ENCODE measurements around the gene EID2B. TPM values are rescaled to one million over a fixed set of nuclear protein-coding genes. Genes with fewer than 3 reads are reported as not detected.
A peak's percentile ranks its signal among the peaks of the same experiment; 100 is the strongest.

Gene EID2B
- total RNA-seq, 1 experiment from 2014 or later: 3.5 TPM

- no peak overlapping the region for H3K4me2 ChIP-seq (ENCODE audit: low read length)
- peaks cover 11% of the 10 kb centered on the region for H3K4me1 ChIP-seq (ENCODE audit: insufficient read depth, low read length)
- H3K9me3 ChIP-seq (ENCODE audit: low read length): no peaks in the 10 kb centered on the region
- no peaks in the 10 kb centered on the region for H3F3A ChIP-seq (ENCODE audit: low read length, unreplicated experiment)
- H3K9me2 ChIP-seq (replicated peaks; ENCODE audit: low read length): no peaks in the 10 kb centered on the region
- H3K36me3 ChIP-seq (ENCODE audit: low read depth, low read length): no peaks in the 10 kb centered on the region
- ChIA-PET CTCF (interaction anchor here (0.7 kb wide), 1 partner anchor 85 kb away, joined by 3 read pairs; no protein-coding TSS in a partner anchor), POLR2A (ENCODE audit: unreplicated experiment) (interaction anchor here (0.6 kb wide), 1 partner anchor 30 kb away, joined by 3 read pairs; no protein-coding TSS in a partner anchor)
- ATAC-seq: no peak
- peaks cover 25% of the 10 kb centered on the region for H3K79me2 ChIP-seq (ENCODE audit: low read length)
- intact Hi-C loops (cut with micrococcal nuclease): loop anchor here (5.0 to 10.0 kb wide), 2 partner anchors 36 to 59 kb away; partner anchors contain the start of gene DLL3
- H3K4me3 ChIP-seq (ENCODE audit: low read length): no peak overlapping the region
- no peak for DNase-seq
- no peak overlapping the region for H3K27ac ChIP-seq (ENCODE audit: low read length)
- no peaks in the 10 kb centered on the region for H3K27me3 ChIP-seq (ENCODE audit: low read length)
- no peak overlapping the region for H3K9ac ChIP-seq (ENCODE audit: low read length)
- H4K20me1 ChIP-seq (ENCODE audit: low read length): no peaks in the 10 kb centered on the region
- no peak for TF ChIP-seq EZH2phosphoT487 (IDR thresholded peaks at IDR 0.05; ENCODE audit: borderline replicate concordance, low read length)
- no peak for TF ChIP-seq CTCF (conservative IDR thresholded peaks at IDR 0.05; ENCODE audit: low read depth, low read length)
- no peak for TF ChIP-seq EZH2 (IDR thresholded peaks at IDR 0.05; ENCODE audit: low read length, unreplicated experiment)
- H2AFZ ChIP-seq (ENCODE audit: low read length): no peak overlapping the region
- no TSS peak for BruUV-seq (replicated peaks)
Measured at GRCh38 chr19:39533791-39534190, 1.1 kb upstream of the EID2B start.

GRCh38 chr19:39533003-39533512 lies 406 bp upstream of the EID2B start:
- H3K9me3 ChIP-seq (ENCODE audit: low read length): no peaks in the 10 kb centered on the region
- no peaks in the 10 kb centered on the region for H4K20me1 ChIP-seq (ENCODE audit: low read length)
- intact Hi-C loops (cut with micrococcal nuclease): loop anchor here (5.0 to 10.0 kb wide), 2 partner anchors 36 to 58 kb away; partner anchors contain the start of gene DLL3
- no peak for ATAC-seq
- H3K79me2 ChIP-seq (ENCODE audit: low read length): peaks cover 17% of the 10 kb centered on the region
- no peaks in the 10 kb centered on the region for H3K27me3 ChIP-seq (ENCODE audit: low read length)
- no TSS peak for BruUV-seq (replicated peaks)
- no peak overlapping the region for H3K27ac ChIP-seq (ENCODE audit: low read length)
- H3K4me1 ChIP-seq (ENCODE audit: insufficient read depth, low read length): peaks cover 5% of the 10 kb centered on the region
- no peaks in the 10 kb centered on the region for H3F3A ChIP-seq (ENCODE audit: low read length, unreplicated experiment)
- H3K4me2 ChIP-seq (ENCODE audit: low read length): peak overlapping the region; percentile 42; the same call in 1 of the 2 replicates
- 0 out of 2 replicates have a peak overlapping the region, but pooled peaks have one; percentile 37 for H2AFZ ChIP-seq (ENCODE audit: low read length)
- POLR2A ChIA-PET (ENCODE audit: unreplicated experiment): interaction anchor here (0.6 kb wide), 1 partner anchor 97 kb away, joined by 5 read pairs; the partner anchor contains the start of gene RPS16
- no peak for DNase-seq
- TF ChIP-seq EZH2phosphoT487 (IDR thresholded peaks at IDR 0.05; ENCODE audit: borderline replicate concordance, low read length): no peak
- no peak for TF ChIP-seq EZH2 (IDR thresholded peaks at IDR 0.05; ENCODE audit: low read length, unreplicated experiment)
- TF ChIP-seq CTCF (conservative IDR thresholded peaks at IDR 0.05; ENCODE audit: low read depth, low read length): no peak
- no peaks in the 10 kb centered on the region for H3K9me2 ChIP-seq (replicated peaks; ENCODE audit: low read length)
- no peak overlapping the region for H3K9ac ChIP-seq (ENCODE audit: low read length)
- no peak overlapping the region; the same call in 1 of the 2 replicates for H3K4me3 ChIP-seq (ENCODE audit: low read length)
- CTCF ChIA-PET: interaction anchor here (0.6 to 1.4 kb wide), 2 partner anchors 35 to 92 kb away, joined by 3 to 7 read pairs; no protein-coding TSS in a partner anchor
- no peaks in the 10 kb centered on the region for H3K36me3 ChIP-seq (ENCODE audit: low read depth, low read length)

- peak overlapping the region; percentile 89 for H3K4me3 ChIP-seq (ENCODE audit: low read length)
- POLR2A ChIA-PET (ENCODE audit: unreplicated experiment): interaction anchor here (0.7 kb wide), 1 partner anchor 261 kb away, joined by 7 read pairs; no protein-coding TSS in a partner anchor
- H3K27ac ChIP-seq (ENCODE audit: low read length): no peak overlapping the region
- intact Hi-C loops (cut with micrococcal nuclease): loop anchor here (1.0 to 10.0 kb wide), 3 partner anchors 35 to 92 kb away; partner anchors contain the start of gene DLL3
- no TSS peak for BruUV-seq (replicated peaks)
- H3K9ac ChIP-seq (ENCODE audit: low read length): peak overlapping the region; percentile 74
- H3K9me3 ChIP-seq (ENCODE audit: low read length): no peaks in the 10 kb centered on the region
- DNase-seq: no peak
- H3F3A ChIP-seq (ENCODE audit: low read length, unreplicated experiment): no peaks in the 10 kb centered on the region
- peak overlapping the region; percentile 91 for H2AFZ ChIP-seq (ENCODE audit: low read length)
- H3K36me3 ChIP-seq (ENCODE audit: low read depth, low read length): no peaks in the 10 kb centered on the region
- peak overlapping the region; percentile 96 for H3K4me2 ChIP-seq (ENCODE audit: low read length)
- H3K9me2 ChIP-seq (replicated peaks; ENCODE audit: low read length): no peaks in the 10 kb centered on the region
- no peak for ATAC-seq
- peaks cover 15% of the 10 kb centered on the region for H3K79me2 ChIP-seq (ENCODE audit: low read length)
- no peaks in the 10 kb centered on the region for H3K27me3 ChIP-seq (ENCODE audit: low read length)
- H4K20me1 ChIP-seq (ENCODE audit: low read length): no peaks in the 10 kb centered on the region
- peaks cover 4% of the 10 kb centered on the region; the same call in 1 of the 2 replicates for H3K4me1 ChIP-seq (ENCODE audit: insufficient read depth, low read length)
- CTCF ChIA-PET: interaction anchor here (0.6 to 1.4 kb wide), 2 partner anchors 87 to 91 kb away, joined by 4 to 7 read pairs; partner anchors contain the start of gene SUPT5H
- TF ChIP-seq EZH2phosphoT487 (IDR thresholded peaks at IDR 0.05; ENCODE audit: borderline replicate concordance, low read length) (no peak), EZH2 (IDR thresholded peaks at IDR 0.05; ENCODE audit: low read length, unreplicated experiment) (no peak), CTCF (conservative IDR thresholded peaks at IDR 0.05; ENCODE audit: low read depth, low read length) (no peak)
Measured at GRCh38 chr19:39531834-39532232, 819 bp downstream of the EID2B start.
